Sigmoid colon (tissue), 3 donors: ENCODE data around the gene PCDHGB1.

Source experiments
- CTCF ChIP-seq, 4 experiments: fragments of 450-650 bp in 3 of 4; fragments of 200-600 bp in 1 of 4; IDR thresholded peaks; one replicate each; pipeline ENCODE4 v1.5.1; 2016 to 2019; ENCODE audit warnings: antibody characterized with exemption in 4 of 4, mild to moderate bottlenecking in 3 of 4, moderate library complexity in 2 of 4
- POLR2A ChIP-seq, 2 donors: fragments of 450-650 bp; IDR thresholded peaks; one replicate each; pipeline ENCODE4 v1.6.1; 2016; ENCODE audit warnings: antibody characterized with exemption in 2 of 2, mild to moderate bottlenecking in 2 of 2, moderate library complexity in 2 of 2

GRCh38 chr5:141313711-141314110, 36.2 kb upstream of the PCDHGB1 start:
- TF ChIP-seq POLR2A (IDR thresholded peaks at IDR 0.05) = no peak
- TF ChIP-seq CTCF (IDR thresholded peaks at IDR 0.05) = no peak
